AG09319 (cell line): ENCODE measurements around the gene NEU2.

Experiments used
- DNase-seq: peaks from one replicate; pipeline ENCODE4 v3.0.0-alpha.2; 2010; ENCODE audit warnings: low read depth; ENCODE audit errors: extremely low read depth
- CTCF ChIP-seq: IDR thresholded peaks from 2 replicates; pipeline ENCODE4 v1.5.1; 2011; ENCODE audit warnings: low read depth, mild to moderate bottlenecking, inconsistent platforms, low read length, moderate library complexity

Gene NEU2

GRCh38 chr2:233020454-233020853, 12.0 kb upstream of the NEU2 start:
- TF ChIP-seq CTCF = no peak
- DNase-seq = no peak

- TF ChIP-seq CTCF = no peak
- no peak for DNase-seq
Measured at GRCh38 chr2:233021771-233022170, 10.7 kb upstream of the NEU2 start.

GRCh38 chr2:233022561-233022960, 9.9 kb upstream of the NEU2 start:
- no peak for TF ChIP-seq CTCF
- no peak for DNase-seq

- TF ChIP-seq CTCF = no peak
- no peak for DNase-seq
Measured at GRCh38 chr2:233023007-233023760, 9.3 kb upstream of the NEU2 start.

- no peak for TF ChIP-seq CTCF
- no peak for DNase-seq
Measured at GRCh38 chr2:233023761-233024410, 8.6 kb upstream of the NEU2 start.

- DNase-seq = no peak
- no peak for TF ChIP-seq CTCF
Measured at GRCh38 chr2:233025706-233026105, 6.8 kb upstream of the NEU2 start.

- DNase-seq = no peak
- TF ChIP-seq CTCF = no peak
Measured at GRCh38 chr2:233026198-233026813, 6.2 kb upstream of the NEU2 start.
